GM23338 (cell line): ENCODE data around the gene WHAMM. TPM values are rescaled to one million over a fixed set of nuclear protein-coding genes. Genes with fewer than 3 reads are reported as not detected.

ENCODE experiments used
- ATAC-seq: fragments of 200-7000 bp; cut with Tn5 transposase; 3 replicates; pipeline ENCODE4 v1.9.1; 2020
- DNase-seq: peaks from one replicate; pipeline ENCODE4 v3.0.0-alpha.2; 2015; ENCODE audit warnings: low spot score
- H2AFZ ChIP-seq: fragments of 200-600 bp; sonication (generic); 2 replicates; pipeline ENCODE4 v1.8.0; 2016; ENCODE audit warnings: antibody characterized with exemption, mild to moderate bottlenecking, moderate library complexity
- H3F3A ChIP-seq: fragments of 200-600 bp; sonication (generic); replicated peaks from 2 replicates; pipeline ENCODE4 v1.8.0; 2017; ENCODE audit warnings: antibody characterized with exemption, mixed run types, low read depth
- H3K27ac ChIP-seq: fragments of 200-600 bp; sonication (generic); 2 replicates; pipeline ENCODE4 v1.6.1; 2016; ENCODE audit warnings: low read depth
- H3K27me3 ChIP-seq: fragments of 200-600 bp; sonication (generic); 2 replicates; pipeline ENCODE4 v1.8.0; 2016; ENCODE audit warnings: mild to moderate bottlenecking, mixed run types, moderate library complexity; ENCODE audit not compliant: insufficient read depth
- H3K36me3 ChIP-seq: fragments of 200-600 bp; sonication (generic); 2 replicates; pipeline ENCODE4 v1.8.0; 2016; ENCODE audit warnings: mild to moderate bottlenecking; ENCODE audit not compliant: insufficient read depth
- H3K4me1 ChIP-seq: fragments of 200-600 bp; sonication (generic); 2 replicates; pipeline ENCODE4 v1.8.0; 2016; ENCODE audit warnings: mild to moderate bottlenecking, moderate library complexity; ENCODE audit not compliant: insufficient read depth
- H3K4me2 ChIP-seq: fragments of 200-600 bp; sonication (generic); 2 replicates; pipeline ENCODE4 v1.7.1; 2017; ENCODE audit warnings: mixed run types
- H3K4me3 ChIP-seq: fragments of 200-600 bp; sonication (generic); 2 replicates; pipeline ENCODE4 v1.6.1; 2016; ENCODE audit warnings: mixed run types
- H3K79me2 ChIP-seq: fragments of 200-600 bp; sonication (generic); replicated peaks from 2 replicates; pipeline ENCODE4 v1.8.0; 2017; ENCODE audit warnings: mild to moderate bottlenecking; ENCODE audit not compliant: insufficient read depth
- H3K9me2 ChIP-seq: fragments of 200-600 bp; sonication (generic); 2 replicates; pipeline ENCODE4 v1.8.0; 2017; ENCODE audit not compliant: insufficient read depth
- H4K20me1 ChIP-seq: fragments of 200-600 bp; sonication (generic); replicated peaks from 2 replicates; pipeline ENCODE4 v1.8.0; 2017; ENCODE audit warnings: mild to moderate bottlenecking; ENCODE audit not compliant: insufficient read depth
- H3K27ac Mint-ChIP-seq: 2 replicates; pipeline ENCODE4 v1.8.0; 2020; ENCODE audit warnings: inconsistent platforms, mild to moderate bottlenecking, moderate library complexity, mixed read lengths
- H3K27me3 Mint-ChIP-seq: 3 replicates; pipeline ENCODE4 v1.8.0; 2022; ENCODE audit warnings: low read depth, mild to moderate bottlenecking, moderate library complexity, mixed read lengths, inconsistent platforms; ENCODE audit not compliant: insufficient read depth, poor library complexity
- H3K36me3 Mint-ChIP-seq: 3 replicates; pipeline ENCODE4 v1.8.0; 2021; ENCODE audit warnings: low read depth, mild to moderate bottlenecking, inconsistent platforms, moderate library complexity, mixed read lengths
- H3K4me1 Mint-ChIP-seq: 3 replicates; pipeline ENCODE4 v1.8.0; 2020; ENCODE audit warnings: mild to moderate bottlenecking, inconsistent platforms, mixed read lengths
- H3K4me3 Mint-ChIP-seq: 3 replicates; pipeline ENCODE4 v1.8.0; 2021; ENCODE audit warnings: moderate library complexity, mild to moderate bottlenecking, inconsistent platforms, mixed read lengths
- H3K9me3 Mint-ChIP-seq: 3 replicates; pipeline ENCODE4 v1.8.0; 2020; ENCODE audit warnings: moderate library complexity, mild to moderate bottlenecking, inconsistent platforms, mixed read lengths
- CREB1 ChIP-seq: fragments of 250-450 bp; sonication (Bioruptor Pico); IDR thresholded peaks from 2 replicates; pipeline ENCODE4 v1.5.0; 2020; ENCODE audit warnings: low read depth, mild to moderate bottlenecking, moderate library complexity
- EZH2 ChIP-seq: fragments of 200-600 bp; sonication (generic); IDR thresholded peaks from one replicate; pipeline ENCODE4 v1.8.0; 2017; ENCODE audit warnings: antibody characterized with exemption, mild to moderate bottlenecking, low read depth; ENCODE audit not compliant: unreplicated experiment
- EZH2phosphoT487 ChIP-seq: fragments of 200-600 bp; sonication (generic); IDR thresholded peaks from one replicate; pipeline ENCODE4 v1.8.1; 2018; ENCODE audit warnings: antibody characterized with exemption; ENCODE audit not compliant: unreplicated experiment
- JUNB ChIP-seq: IDR thresholded peaks from one replicate; pipeline ENCODE4 v1.6.1; 2016; ENCODE audit warnings: antibody characterized with exemption; ENCODE audit not compliant: unreplicated experiment
- POLR2AphosphoS5 ChIP-seq: IDR thresholded peaks from 2 replicates; pipeline ENCODE4 v1.6.1; 2016; ENCODE audit warnings: antibody characterized with exemption, low read depth
- STAT1 ChIP-seq: IDR thresholded peaks from one replicate; pipeline ENCODE4 v1.6.1; 2016; ENCODE audit warnings: antibody characterized with exemption; ENCODE audit not compliant: unreplicated experiment
- ZNF114 ChIP-seq: fragments of 250-450 bp; sonication (Bioruptor Pico); IDR thresholded peaks from 2 replicates; pipeline ENCODE4 v1.5.0; 2020; ENCODE audit warnings: mild to moderate bottlenecking, moderate library complexity
- ZNF331 ChIP-seq: fragments of 250-450 bp; sonication (Bioruptor Pico); IDR thresholded peaks from 2 replicates; pipeline ENCODE4 v1.5.0; 2020; ENCODE audit warnings: low read depth, mild to moderate bottlenecking, moderate library complexity
- polyA plus RNA-seq: library from polyadenylated mRNA; unstranded; fragments of >200 nt; fragmentation: Nextera tagmentation; extraction: Ambion mirVana; gene quantifications from 2 replicates; pipeline ENCODE4 v1.2.1, GENCODE V29; 2016
- total RNA-seq: library from RNA; depleted of rRNA; stranded (reverse); fragments of >200 nt; shearing (Covaris generic); gene quantifications from 2 replicates; pipeline ENCODE4 v1.2.3, GENCODE V29; 2014
- TF ChIP-seq, protein P1 (sequence below): IDR thresholded peaks from 2 replicates; pipeline ENCODE4 v1.6.1; 2016; ENCODE audit warnings: antibody characterized with exemption
- TF ChIP-seq, protein P2 (sequence below), 2 experiments: fragments of 200-600 bp in 1 of 2; sonication (generic) in 1 of 2; conservative IDR thresholded peaks; 2 replicates each; pipeline versions ENCODE4 v1.5.1 to v1.6.1; 2016 to 2017; ENCODE audit warnings: antibody characterized with exemption in 2 of 2, low read depth in 2 of 2, mild to moderate bottlenecking in 2 of 2, moderate library complexity in 1 of 2
- TF ChIP-seq, protein P3 (sequence below): fragments of 250-450 bp; sonication (Bioruptor Pico); IDR thresholded peaks from 2 replicates; pipeline ENCODE4 v1.5.0; 2020; ENCODE audit warnings: mild to moderate bottlenecking, moderate library complexity

Gene WHAMM
- total and polyA plus RNA-seq, 2 experiments from 2014 or later: 2.2 to 4.1 TPM

DNA sequence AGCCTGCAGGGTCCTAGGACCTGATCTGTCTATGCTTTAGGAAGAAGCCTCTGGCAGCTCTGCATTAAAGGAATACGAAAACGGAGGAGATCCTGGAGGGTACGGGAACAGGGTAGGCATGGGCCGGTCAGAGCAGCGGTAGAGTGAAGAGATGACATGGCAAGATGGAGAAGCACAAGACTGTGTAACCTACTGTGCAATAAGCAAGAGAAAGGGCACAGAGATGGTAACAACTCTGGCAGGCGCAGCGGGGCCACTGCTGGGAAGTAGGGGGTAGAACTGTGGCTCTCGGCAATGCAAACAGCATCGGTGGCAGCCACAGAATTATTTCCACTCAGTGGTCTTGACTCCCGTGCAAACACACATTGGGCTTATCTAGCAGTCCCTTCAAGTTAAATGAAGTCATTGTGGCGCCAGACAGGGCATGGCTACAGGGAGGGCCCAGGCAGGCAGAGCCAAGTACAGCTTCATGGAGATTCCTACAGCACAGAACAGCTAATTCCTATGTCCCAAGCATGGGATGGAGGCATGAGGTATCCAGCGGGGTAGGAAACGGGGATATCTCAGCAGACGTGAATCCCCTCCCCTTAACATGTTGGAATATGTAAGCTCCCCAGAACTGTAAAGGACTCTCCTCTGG, 28.8 kb downstream of the WHAMM start (continued):
- TF ChIP-seq, protein P1, sequence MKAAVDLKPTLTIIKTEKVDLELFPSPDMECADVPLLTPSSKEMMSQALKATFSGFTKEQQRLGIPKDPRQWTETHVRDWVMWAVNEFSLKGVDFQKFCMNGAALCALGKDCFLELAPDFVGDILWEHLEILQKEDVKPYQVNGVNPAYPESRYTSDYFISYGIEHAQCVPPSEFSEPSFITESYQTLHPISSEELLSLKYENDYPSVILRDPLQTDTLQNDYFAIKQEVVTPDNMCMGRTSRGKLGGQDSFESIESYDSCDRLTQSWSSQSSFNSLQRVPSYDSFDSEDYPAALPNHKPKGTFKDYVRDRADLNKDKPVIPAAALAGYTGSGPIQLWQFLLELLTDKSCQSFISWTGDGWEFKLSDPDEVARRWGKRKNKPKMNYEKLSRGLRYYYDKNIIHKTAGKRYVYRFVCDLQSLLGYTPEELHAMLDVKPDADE: no peak
- no peak for TF ChIP-seq STAT1
- TF ChIP-seq, protein P2, sequence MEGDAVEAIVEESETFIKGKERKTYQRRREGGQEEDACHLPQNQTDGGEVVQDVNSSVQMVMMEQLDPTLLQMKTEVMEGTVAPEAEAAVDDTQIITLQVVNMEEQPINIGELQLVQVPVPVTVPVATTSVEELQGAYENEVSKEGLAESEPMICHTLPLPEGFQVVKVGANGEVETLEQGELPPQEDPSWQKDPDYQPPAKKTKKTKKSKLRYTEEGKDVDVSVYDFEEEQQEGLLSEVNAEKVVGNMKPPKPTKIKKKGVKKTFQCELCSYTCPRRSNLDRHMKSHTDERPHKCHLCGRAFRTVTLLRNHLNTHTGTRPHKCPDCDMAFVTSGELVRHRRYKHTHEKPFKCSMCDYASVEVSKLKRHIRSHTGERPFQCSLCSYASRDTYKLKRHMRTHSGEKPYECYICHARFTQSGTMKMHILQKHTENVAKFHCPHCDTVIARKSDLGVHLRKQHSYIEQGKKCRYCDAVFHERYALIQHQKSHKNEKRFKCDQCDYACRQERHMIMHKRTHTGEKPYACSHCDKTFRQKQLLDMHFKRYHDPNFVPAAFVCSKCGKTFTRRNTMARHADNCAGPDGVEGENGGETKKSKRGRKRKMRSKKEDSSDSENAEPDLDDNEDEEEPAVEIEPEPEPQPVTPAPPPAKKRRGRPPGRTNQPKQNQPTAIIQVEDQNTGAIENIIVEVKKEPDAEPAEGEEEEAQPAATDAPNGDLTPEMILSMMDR (conservative IDR thresholded peaks at IDR 0.05; ENCODE audit: low read depth in 2 of 2): no peak
- TF ChIP-seq EZH2phosphoT487: no peak
- no peak for TF ChIP-seq CREB1
- TF ChIP-seq EZH2: no peak

DNA sequence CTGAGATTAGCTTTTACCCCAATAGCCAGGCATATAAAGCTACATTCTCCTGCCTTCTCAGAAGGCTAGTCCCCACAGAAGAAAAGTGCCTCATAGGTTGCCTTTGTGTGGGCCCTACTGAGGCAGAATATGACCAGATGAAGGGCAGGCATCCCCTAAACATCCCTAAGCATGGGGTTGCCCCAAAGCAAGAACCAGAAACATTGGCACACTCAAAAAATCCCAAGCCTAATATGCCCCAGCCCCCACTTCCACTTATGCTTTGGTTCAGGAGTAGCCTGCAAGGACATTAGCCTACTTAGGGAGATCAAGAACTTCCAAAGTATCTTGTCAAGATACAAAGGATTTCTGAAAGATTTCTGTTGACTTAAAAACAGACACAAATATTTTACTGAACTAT, 29.7 kb downstream of the WHAMM start:
- Mint-ChIP-seq H3K4me3 (no peak overlapping the region), H3K36me3 (peaks cover 13% of the 10 kb centered on the region; the same call in 2 of the 3 replicates), H3K9me3 (no peaks in the 10 kb centered on the region), H3K27me3 (no peaks in the 10 kb centered on the region), H3K27ac (no peak overlapping the region), H3K4me1 (no peaks in the 10 kb centered on the region; the same call in 2 of the 3 replicates)
- no peaks in the 10 kb centered on the region; the same call in 1 of the 2 replicates for H3K36me3 ChIP-seq
- no peak for ATAC-seq
- no peak overlapping the region for H3K4me2 ChIP-seq
- H3K9me2 ChIP-seq: no peaks in the 10 kb centered on the region
- H3K4me1 ChIP-seq: no peaks in the 10 kb centered on the region
- no peaks in the 10 kb centered on the region for H4K20me1 ChIP-seq
- H3K27ac ChIP-seq: no peak overlapping the region
- H3K27me3 ChIP-seq: no peaks in the 10 kb centered on the region
- no peak for DNase-seq
- no peak overlapping the region for H3K4me3 ChIP-seq
- H3K79me2 ChIP-seq: no peaks in the 10 kb centered on the region
- H2AFZ ChIP-seq: no peak overlapping the region
- H3F3A ChIP-seq: no peaks in the 10 kb centered on the region
- TF ChIP-seq POLR2AphosphoS5 (no peak), JUNB (no peak), ZNF114 (no peak), EZH2 (no peak), EZH2phosphoT487 (no peak), ZNF331 (CRISPR knock-in tag) (no peak)
- TF ChIP-seq, protein P3, sequence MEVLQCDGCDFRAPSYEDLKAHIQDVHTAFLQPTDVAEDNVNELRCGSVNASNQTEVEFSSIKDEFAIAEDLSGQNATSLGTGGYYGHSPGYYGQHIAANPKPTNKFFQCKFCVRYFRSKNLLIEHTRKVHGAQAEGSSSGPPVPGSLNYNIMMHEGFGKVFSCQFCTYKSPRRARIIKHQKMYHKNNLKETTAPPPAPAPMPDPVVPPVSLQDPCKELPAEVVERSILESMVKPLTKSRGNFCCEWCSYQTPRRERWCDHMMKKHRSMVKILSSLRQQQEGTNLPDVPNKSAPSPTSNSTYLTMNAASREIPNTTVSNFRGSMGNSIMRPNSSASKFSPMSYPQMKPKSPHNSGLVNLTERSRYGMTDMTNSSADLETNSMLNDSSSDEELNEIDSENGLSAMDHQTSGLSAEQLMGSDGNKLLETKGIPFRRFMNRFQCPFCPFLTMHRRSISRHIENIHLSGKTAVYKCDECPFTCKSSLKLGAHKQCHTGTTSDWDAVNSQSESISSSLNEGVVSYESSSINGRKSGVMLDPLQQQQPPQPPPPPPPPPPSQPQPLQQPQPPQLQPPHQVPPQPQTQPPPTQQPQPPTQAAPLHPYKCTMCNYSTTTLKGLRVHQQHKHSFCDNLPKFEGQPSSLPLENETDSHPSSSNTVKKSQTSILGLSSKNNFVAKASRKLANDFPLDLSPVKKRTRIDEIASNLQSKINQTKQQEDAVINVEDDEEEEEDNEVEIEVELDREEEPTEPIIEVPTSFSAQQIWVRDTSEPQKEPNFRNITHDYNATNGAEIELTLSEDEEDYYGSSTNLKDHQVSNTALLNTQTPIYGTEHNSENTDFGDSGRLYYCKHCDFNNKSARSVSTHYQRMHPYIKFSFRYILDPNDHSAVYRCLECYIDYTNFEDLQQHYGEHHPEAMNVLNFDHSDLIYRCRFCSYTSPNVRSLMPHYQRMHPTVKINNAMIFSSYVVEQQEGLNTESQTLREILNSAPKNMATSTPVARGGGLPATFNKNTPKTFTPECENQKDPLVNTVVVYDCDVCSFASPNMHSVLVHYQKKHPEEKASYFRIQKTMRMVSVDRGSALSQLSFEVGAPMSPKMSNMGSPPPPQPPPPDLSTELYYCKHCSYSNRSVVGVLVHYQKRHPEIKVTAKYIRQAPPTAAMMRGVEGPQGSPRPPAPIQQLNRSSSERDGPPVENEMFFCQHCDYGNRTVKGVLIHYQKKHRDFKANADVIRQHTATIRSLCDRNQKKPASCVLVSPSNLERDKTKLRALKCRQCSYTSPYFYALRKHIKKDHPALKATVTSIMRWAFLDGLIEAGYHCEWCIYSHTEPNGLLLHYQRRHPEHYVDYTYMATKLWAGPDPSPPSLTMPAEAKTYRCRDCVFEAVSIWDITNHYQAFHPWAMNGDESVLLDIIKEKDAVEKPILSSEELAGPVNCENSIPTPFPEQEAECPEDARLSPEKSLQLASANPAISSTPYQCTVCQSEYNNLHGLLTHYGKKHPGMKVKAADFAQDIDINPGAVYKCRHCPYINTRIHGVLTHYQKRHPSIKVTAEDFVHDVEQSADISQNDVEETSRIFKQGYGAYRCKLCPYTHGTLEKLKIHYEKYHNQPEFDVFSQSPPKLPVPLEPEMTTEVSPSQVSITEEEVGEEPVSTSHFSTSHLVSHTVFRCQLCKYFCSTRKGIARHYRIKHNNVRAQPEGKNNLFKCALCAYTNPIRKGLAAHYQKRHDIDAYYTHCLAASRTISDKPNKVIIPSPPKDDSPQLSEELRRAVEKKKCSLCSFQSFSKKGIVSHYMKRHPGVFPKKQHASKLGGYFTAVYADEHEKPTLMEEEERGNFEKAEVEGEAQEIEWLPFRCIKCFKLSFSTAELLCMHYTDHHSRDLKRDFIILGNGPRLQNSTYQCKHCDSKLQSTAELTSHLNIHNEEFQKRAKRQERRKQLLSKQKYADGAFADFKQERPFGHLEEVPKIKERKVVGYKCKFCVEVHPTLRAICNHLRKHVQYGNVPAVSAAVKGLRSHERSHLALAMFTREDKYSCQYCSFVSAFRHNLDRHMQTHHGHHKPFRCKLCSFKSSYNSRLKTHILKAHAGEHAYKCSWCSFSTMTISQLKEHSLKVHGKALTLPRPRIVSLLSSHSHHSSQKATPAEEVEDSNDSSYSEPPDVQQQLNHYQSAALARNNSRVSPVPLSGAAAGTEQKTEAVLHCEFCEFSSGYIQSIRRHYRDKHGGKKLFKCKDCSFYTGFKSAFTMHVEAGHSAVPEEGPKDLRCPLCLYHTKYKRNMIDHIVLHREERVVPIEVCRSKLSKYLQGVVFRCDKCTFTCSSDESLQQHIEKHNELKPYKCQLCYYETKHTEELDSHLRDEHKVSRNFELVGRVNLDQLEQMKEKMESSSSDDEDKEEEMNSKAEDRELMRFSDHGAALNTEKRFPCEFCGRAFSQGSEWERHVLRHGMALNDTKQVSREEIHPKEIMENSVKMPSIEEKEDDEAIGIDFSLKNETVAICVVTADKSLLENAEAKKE (CRISPR knock-in tag): no peak
- TF ChIP-seq, protein P1: no peak
